SK-N-SH (cell line): ENCODE data around the gene TDP2. TPM values are rescaled to one million over a fixed set of nuclear protein-coding genes. Genes with fewer than 3 reads are reported as not detected.
"Not testable (repeated sequence)": the region's sequence is repeated elsewhere in the genome, so short reads cannot be mapped to it uniquely, and the experiment has no call there.

Source experiments
- CTCF ChIA-PET: fragments of 300-600, 350-600 bp; formaldehyde crosslinking; extraction: SDS; loops from one replicate; lab custom pipeline; 2021; lab: Yijun Ruan, JAX
- POLR2A ChIA-PET: fragments of 350-600 bp; sonication (Branson Sonifier 250); formaldehyde crosslinking; extraction: SDS; loops from one replicate; lab custom pipeline; 2020; ENCODE audit warnings: antibody characterized with exemption, inconsistent platforms; lab: Yijun Ruan, JAX
- DNase-seq: peaks from one replicate; pipeline ENCODE4 v3.0.0; 2012
- H2AFZ ChIP-seq: fragments of 200-600 bp; sonication (generic); 2 replicates; pipeline ENCODE4 v1.8.1; 2016; ENCODE audit warnings: antibody characterized with exemption, mild to moderate bottlenecking, low read depth
- H3F3A ChIP-seq: fragments of 200-600 bp; sonication (generic); replicated peaks from 2 replicates; pipeline ENCODE3; 2016; ENCODE audit warnings: antibody characterized with exemption, mild to moderate bottlenecking; ENCODE audit not compliant: insufficient read depth
- H3K27ac ChIP-seq, 2 experiments: fragments of 200-500 bp in 1 of 2; fragments of 200-600 bp in 1 of 2; sonication (Bioruptor generic) in 1 of 2; sonication (generic), shearing (Covaris generic) in 1 of 2; 2 replicates each; pipeline versions ENCODE4 v1.5.1 to v1.6.1; 2014 to 2016; ENCODE audit warnings: low read depth in 2 of 2, inconsistent platforms in 1 of 2, low read length in 1 of 2, mild to moderate bottlenecking in 1 of 2, mixed read lengths in 1 of 2
- H3K27me3 ChIP-seq: fragments of 200-600 bp; sonication (generic), shearing (Covaris generic); 2 replicates; pipeline ENCODE4 v1.6.1; 2016; ENCODE audit warnings: mixed run types; ENCODE audit not compliant: insufficient read depth
- H3K36me3 ChIP-seq, 2 experiments: fragments of 200-500 bp in 1 of 2; fragments of 200-600 bp in 1 of 2; sonication (Bioruptor generic) in 1 of 2; sonication (generic) in 1 of 2; replicated peaks in 1 of 2; 2 replicates each; pipeline versions ENCODE3 to v1.5.1; 2014 to 2016; ENCODE audit warnings: low read length in 1 of 2, mild to moderate bottlenecking in 1 of 2; ENCODE audit not compliant: insufficient read depth in 2 of 2, control insufficient read depth in 1 of 2
- H3K4me1 ChIP-seq, 2 experiments: fragments of 200-500 bp in 1 of 2; fragments of 200-600 bp in 1 of 2; sonication (Bioruptor generic) in 1 of 2; sonication (generic), shearing (Covaris generic) in 1 of 2; 2 replicates each; pipeline versions ENCODE4 v1.5.1 to v1.6.1; 2014 to 2016; ENCODE audit warnings: low read depth in 1 of 2, low read length in 1 of 2, mixed run types in 1 of 2; ENCODE audit not compliant: insufficient read depth in 2 of 2, control insufficient read depth in 1 of 2
- H3K4me2 ChIP-seq: fragments of 200-600 bp; sonication (generic), shearing (Covaris generic); 2 replicates; pipeline ENCODE4 v1.6.1; 2017; ENCODE audit warnings: mixed run types
- H3K4me3 ChIP-seq, 2 experiments: fragments of 200-500 bp in 1 of 2; fragments of 200-600 bp in 1 of 2; sonication (Bioruptor generic) in 1 of 2; sonication (generic), shearing (Covaris generic) in 1 of 2; 2 replicates each; pipeline versions ENCODE4 v1.5.1 to v1.8.1; 2014 to 2016; ENCODE audit warnings: low read depth in 2 of 2, inconsistent platforms in 1 of 2, low read length in 1 of 2, mild to moderate bottlenecking in 1 of 2, mixed read lengths in 1 of 2, moderate library complexity in 1 of 2
- H3K79me2 ChIP-seq: fragments of 200-600 bp; sonication (generic); 2 replicates; pipeline ENCODE4 v1.8.1; 2017; ENCODE audit warnings: mild to moderate bottlenecking; ENCODE audit not compliant: insufficient read depth
- H3K9ac ChIP-seq: fragments of 200-600 bp; sonication (generic); 2 replicates; pipeline ENCODE4 v1.6.1; 2017; ENCODE audit warnings: mixed run types
- H3K9me2 ChIP-seq: fragments of 200-600 bp; sonication (generic); 2 replicates; pipeline ENCODE4 v1.6.1; 2017; ENCODE audit warnings: mixed run types
- H3K9me3 ChIP-seq: fragments of 200-600 bp; sonication (generic); 2 replicates; pipeline ENCODE4 v1.6.1; 2017; ENCODE audit warnings: mixed run types, mild to moderate bottlenecking, moderate library complexity
- H4K20me1 ChIP-seq: fragments of 200-600 bp; sonication (generic); 2 replicates; pipeline ENCODE4 v1.6.1; 2017; ENCODE audit warnings: mild to moderate bottlenecking, mixed run types; ENCODE audit not compliant: insufficient read depth
- ELF1 ChIP-seq: IDR thresholded peaks from 2 replicates; pipeline ENCODE4 v1.4.0; 2012
- RAD21 ChIP-seq: IDR thresholded peaks from 2 replicates; pipeline ENCODE4 v1.6.1; 2012; ENCODE audit warnings: mild to moderate bottlenecking, low read length
- SMC3 ChIP-seq: IDR thresholded peaks from 2 replicates; pipeline ENCODE4 v1.6.1; 2012; ENCODE audit warnings: low read depth, low read length, improper control_type of control experiment
- TCF12 ChIP-seq: IDR thresholded peaks from 2 replicates; pipeline ENCODE4 v1.4.0; 2012
- YY1 ChIP-seq: IDR thresholded peaks from 2 replicates; pipeline ENCODE4 v1.4.0; 2012; ENCODE audit warnings: low read depth, mild to moderate bottlenecking
- WGBS: methylation state at CpG from one replicate; pipeline ENCODE4 v1.1.6; 2017; ENCODE audit warnings: low lambda C conversion rate; 5-methylcytosine and 5-hydroxymethylcytosine counted together
- polyA plus RNA-seq, 3 experiments: library from polyadenylated mRNA; depleted of rRNA; stranded (reverse); fragments of >200 nt; gene quantifications; 2 replicates each; pipeline ENCODE4 v1.2.3, GENCODE V29; 2012
- TF ChIP-seq, protein P1 (sequence below): fragments of 200-600 bp; sonication (generic); IDR thresholded peaks from 2 replicates; pipeline ENCODE4 v1.6.1; 2017; ENCODE audit warnings: antibody characterized with exemption, mild to moderate bottlenecking, moderate library complexity
- TF ChIP-seq, protein P2 (sequence below): IDR thresholded peaks from 2 replicates; pipeline ENCODE4 v1.4.0; 2012; ENCODE audit warnings: low read depth, borderline replicate concordance

The TDP2 gene
- polyA plus RNA-seq, 1 of the 3 experiments (the other 2 are of a cell fraction): 20.0 TPM

DNA sequence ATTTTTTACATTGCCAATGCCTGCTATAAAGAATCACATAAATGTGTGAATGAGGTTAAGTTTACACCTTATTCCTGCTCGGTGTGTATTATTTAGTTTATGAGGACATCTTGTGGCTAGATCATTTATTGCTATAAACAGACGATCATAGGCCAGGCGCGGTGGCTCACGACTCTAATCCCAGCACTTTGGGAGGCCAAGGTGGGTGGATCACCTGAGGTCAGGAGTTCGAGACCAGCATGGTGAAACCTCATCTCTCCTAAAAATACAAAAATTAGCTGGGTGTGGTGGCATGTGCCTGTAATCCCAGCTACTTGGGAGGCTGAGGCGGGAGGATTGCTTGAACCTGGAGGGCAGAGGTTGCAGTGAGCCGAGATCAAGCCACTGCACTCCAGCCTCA is 28.9 kb upstream of the TDP2 start:
- H3K9me3 ChIP-seq, H4K20me1 ChIP-seq, H3K27me3 ChIP-seq, H3K9ac ChIP-seq, H2AFZ ChIP-seq, H3F3A ChIP-seq, H3K79me2 ChIP-seq, POLR2A ChIA-PET, H3K27ac ChIP-seq, H3K36me3 ChIP-seq, H3K4me2 ChIP-seq, H3K4me3 ChIP-seq, H3K9me2 ChIP-seq, H3K4me1 ChIP-seq: not testable (repeated sequence)
- DNase-seq: peak; percentile 48
- peak; percentile 70 for TF ChIP-seq SMC3
- peak; percentile 81 for TF ChIP-seq RAD21
- TF ChIP-seq, protein P1, sequence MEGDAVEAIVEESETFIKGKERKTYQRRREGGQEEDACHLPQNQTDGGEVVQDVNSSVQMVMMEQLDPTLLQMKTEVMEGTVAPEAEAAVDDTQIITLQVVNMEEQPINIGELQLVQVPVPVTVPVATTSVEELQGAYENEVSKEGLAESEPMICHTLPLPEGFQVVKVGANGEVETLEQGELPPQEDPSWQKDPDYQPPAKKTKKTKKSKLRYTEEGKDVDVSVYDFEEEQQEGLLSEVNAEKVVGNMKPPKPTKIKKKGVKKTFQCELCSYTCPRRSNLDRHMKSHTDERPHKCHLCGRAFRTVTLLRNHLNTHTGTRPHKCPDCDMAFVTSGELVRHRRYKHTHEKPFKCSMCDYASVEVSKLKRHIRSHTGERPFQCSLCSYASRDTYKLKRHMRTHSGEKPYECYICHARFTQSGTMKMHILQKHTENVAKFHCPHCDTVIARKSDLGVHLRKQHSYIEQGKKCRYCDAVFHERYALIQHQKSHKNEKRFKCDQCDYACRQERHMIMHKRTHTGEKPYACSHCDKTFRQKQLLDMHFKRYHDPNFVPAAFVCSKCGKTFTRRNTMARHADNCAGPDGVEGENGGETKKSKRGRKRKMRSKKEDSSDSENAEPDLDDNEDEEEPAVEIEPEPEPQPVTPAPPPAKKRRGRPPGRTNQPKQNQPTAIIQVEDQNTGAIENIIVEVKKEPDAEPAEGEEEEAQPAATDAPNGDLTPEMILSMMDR: peak; percentile 68
- CTCF ChIA-PET: interaction anchor here (0.6 to 5.4 kb wide), 9 partner anchors 8 to 200 kb away, joined by 3 to 65 read pairs (median 4); partner anchors contain the start of gene ALDH5A1
- WGBS: 38% methylated on average over 8 of the region's 8 CpGs

- Histone ChIP-seq H3K4me2 (no peak overlapping the region), H3K27me3 (no peaks in the 10 kb centered on the region), H3K9ac (no peak overlapping the region), H3K36me3 (no peaks in the 10 kb centered on the region), H3K9me3 (no peaks in the 10 kb centered on the region), H3K79me2 (no peaks in the 10 kb centered on the region), H3K27ac (no peak overlapping the region), H3K9me2 (no peaks in the 10 kb centered on the region), H4K20me1 (no peaks in the 10 kb centered on the region), H2AFZ (no peak overlapping the region), H3K4me1 (no peaks in the 10 kb centered on the region), H3K4me3 (no peak overlapping the region), H3F3A (no peaks in the 10 kb centered on the region)
- TF ChIP-seq YY1: no peak
- TF ChIP-seq, protein P2, sequence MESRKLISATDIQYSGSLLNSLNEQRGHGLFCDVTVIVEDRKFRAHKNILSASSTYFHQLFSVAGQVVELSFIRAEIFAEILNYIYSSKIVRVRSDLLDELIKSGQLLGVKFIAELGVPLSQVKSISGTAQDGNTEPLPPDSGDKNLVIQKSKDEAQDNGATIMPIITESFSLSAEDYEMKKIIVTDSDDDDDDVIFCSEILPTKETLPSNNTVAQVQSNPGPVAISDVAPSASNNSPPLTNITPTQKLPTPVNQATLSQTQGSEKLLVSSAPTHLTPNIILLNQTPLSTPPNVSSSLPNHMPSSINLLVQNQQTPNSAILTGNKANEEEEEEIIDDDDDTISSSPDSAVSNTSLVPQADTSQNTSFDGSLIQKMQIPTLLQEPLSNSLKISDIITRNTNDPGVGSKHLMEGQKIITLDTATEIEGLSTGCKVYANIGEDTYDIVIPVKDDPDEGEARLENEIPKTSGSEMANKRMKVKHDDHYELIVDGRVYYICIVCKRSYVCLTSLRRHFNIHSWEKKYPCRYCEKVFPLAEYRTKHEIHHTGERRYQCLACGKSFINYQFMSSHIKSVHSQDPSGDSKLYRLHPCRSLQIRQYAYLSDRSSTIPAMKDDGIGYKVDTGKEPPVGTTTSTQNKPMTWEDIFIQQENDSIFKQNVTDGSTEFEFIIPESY: no peak
- TF ChIP-seq ELF1: no peak
- TF ChIP-seq TCF12: no peak
- ChIA-PET POLR2A (no interaction called here), CTCF (interaction anchor here (0.7 to 5.4 kb wide), 6 partner anchors 11 to 411 kb away, joined by 3 to 65 read pairs (median 6); partner anchors contain the start of genes ACOT13 and TDP2)
- WGBS: 100% methylated on average over 1 of the region's 1 CpG
- DNase-seq: no peak
Observed at GRCh38 chr6:24694198-24694597, 27.5 kb upstream of the TDP2 start.
